GM21367 (cell line): Measurements from ENCODE around the gene NPAS4.
"Not testable (repeated sequence)": the region's sequence is repeated elsewhere in the genome, so short reads cannot be mapped to it uniquely, and the experiment has no call there.

Source experiments
- ATAC-seq: cut with Tn5 transposase; IDR thresholded peaks from one replicate; pipeline ENCODE4 v1.9.1; 2021; ENCODE audit not compliant: unreplicated experiment

Gene NPAS4

DNA sequence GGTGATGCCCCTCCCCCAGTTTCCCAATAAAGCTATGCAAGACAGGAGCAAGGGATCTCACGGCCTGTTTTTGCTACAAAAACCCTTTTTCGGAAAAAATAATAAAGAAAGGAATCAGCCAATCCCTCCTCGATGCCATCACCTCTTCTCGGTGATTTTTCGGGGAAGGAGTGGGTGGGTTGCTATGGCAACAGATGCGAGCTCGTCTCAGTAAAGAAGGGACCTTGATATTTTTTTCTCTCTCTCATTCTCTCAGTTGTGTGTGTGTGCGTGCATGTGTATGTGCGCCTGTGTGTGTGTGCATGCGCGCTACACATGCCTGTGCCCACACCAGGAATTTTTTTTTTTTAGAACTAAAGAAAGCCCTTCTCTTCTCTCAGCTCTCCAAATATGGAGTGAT, 3.8 kb upstream of the NPAS4 start:
- ATAC-seq = no peak

DNA sequence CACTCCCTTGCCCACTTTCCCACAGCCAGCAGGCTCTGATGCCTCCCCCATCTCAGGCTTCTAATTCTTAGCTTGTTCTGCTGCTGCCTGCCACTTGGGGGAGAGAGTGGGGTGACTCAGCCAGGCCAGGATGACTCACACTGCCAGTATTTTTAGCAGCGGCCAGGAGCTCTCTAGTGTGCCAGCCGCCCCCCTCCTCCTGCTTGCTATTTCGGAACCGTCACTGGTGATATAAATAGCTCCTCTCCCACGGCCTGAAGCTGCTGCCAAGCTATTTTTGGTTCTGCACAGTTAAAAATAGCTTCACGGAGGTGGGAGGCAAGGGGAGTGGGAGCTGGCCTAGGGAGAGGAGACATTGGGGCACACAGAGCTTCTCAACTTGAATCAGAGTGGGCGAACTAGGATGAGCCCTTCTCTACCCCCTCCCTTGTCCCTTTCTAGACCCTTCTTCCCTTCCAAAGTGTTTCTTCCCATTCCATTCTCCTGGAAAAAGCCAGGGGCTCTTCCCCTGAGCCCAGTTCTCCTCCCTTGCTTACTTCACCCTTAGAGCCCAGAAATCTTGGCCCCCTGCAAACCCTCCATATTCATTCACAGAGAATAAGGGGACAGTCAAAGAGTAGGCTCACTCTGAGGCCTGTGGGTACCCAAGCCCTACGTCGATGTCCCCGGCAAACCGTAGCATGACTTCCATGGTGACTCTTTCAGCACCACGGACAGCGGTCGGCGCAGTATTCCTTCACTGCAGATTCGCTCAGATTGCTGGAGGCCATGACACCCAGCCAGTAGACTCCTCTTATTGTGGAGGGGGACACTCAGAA, 2.5 kb upstream of the NPAS4 start:
- ATAC-seq = no peak

- ATAC-seq = no peak
These were observed 1.9 kb upstream of the NPAS4 start for GRCh38 chr11:66418986-66419308.

- no peak for ATAC-seq
These were observed 1.0 kb upstream of the NPAS4 start for GRCh38 chr11:66419825-66420224.

DNA sequence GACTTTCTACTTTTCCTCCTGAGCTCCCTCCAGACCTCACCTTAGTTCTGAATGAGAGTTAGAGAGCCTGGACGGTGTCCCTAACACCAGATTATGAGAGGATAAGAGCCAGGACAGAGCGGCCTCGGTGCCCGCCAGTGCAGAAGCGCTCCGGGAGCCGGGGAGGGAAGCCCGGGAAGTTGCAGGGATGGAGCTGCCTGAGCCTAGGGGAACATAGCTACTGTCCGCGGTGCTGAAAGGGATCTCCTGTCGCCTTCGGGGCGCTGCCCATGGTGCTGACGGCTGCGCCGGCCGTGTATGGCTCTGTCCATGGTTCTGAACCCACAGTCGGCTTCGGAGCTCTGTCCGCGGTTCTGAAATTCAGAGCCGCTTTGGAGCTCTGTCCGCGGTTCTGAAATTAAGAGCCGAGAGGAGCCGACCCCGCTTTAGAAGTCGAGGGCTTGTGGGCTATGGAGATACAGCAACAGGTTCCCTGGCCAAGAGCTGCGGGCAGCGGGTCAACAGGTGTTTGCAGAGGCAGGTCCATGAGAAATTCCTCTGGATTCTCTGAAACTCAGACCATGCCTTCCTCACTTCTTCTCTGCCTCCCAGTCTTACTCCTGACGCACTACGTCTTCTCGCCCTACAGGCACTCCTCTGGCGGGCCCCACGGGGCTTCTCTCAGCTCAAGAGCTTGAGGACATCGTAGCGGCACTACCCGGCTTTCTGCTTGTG, 814 bp downstream of the NPAS4 start:
- no peak for ATAC-seq

DNA sequence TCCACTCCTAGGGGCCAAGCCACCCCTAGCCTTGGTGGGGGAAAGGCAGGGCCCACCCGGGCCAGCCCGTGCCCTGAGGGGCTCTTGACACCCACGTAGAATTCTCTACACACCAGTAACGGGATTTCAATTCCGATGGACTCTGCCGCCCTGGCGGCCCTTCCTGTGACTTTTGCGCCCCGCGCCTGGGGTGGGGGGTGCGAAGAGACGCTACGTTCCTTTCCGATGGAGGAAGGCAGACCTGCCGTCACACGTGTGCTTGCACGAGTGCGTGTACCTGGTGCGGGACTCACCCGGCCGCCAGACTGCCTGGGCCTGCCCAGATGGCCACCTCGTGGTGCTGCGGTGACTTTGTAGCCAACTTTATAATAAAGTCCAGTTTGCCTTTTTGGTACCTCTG, 5.5 kb downstream of the NPAS4 start:
- no peak for ATAC-seq

GRCh38 chr11:66428933-66429332, 8.1 kb downstream of the NPAS4 start:
- no peak for ATAC-seq

DNA sequence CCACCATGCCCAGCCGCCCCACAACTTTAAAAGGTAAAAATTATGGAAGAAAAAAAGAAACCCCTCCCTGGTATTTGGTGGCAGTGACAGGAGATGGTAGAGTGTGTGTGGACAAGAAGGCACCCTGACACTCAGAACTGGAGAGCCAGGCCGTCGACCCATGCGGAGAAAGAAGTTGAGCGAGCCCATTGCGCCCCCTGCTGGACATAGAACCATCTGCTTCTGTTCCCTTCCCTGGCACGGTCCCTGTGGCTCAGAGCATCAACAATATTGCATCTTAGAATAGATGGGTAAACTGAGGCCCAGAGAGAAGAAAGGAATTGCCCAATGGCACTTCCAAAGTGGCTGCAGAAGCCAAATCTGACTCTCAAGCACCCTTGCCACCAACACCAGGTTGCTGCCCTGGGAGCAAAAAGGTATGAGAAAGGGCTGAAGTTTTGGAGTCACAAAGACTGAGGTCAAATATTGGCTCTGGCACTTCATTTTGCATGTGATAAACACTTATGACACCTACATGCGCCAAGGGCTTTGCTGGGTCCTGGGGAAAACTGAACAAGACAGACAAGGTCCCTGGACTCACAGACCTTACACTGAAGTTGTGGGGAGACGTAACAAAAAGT, 9.3 kb downstream of the NPAS4 start:
- ATAC-seq = no peak

GRCh38 chr11:66431287-66431686, 10.5 kb downstream of the NPAS4 start:
- ATAC-seq = not testable (repeated sequence)

DNA sequence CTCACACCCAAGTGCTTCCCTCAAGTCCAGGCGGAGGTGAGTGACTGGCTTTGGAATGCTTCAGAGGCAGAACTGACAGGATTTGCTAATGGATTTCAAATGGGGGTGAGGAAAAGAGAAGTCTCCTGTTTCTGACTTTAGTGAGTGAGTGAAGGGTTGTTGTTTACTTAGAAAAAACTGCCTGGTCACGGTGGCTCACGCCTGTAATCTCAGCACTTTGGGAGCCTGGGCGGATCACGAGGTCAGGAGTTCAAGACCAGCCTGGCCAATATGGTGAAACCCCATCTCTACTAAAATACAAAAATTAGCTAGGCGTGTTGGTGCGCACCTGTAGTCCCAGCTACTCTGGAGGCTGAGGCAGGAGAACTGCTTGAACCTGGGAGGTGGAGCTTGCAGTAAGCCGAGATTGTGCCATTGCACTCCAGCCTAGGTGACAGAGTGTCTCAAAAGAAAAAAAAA, 11.1 kb downstream of the NPAS4 start:
- ATAC-seq = not testable (repeated sequence)

- ATAC-seq = no peak
These were observed 11.8 kb downstream of the NPAS4 start for GRCh38 chr11:66432597-66432996.

GRCh38 chr11:66437979-66438503, 17.2 kb downstream of the NPAS4 start:
- ATAC-seq = no peak

DNA sequence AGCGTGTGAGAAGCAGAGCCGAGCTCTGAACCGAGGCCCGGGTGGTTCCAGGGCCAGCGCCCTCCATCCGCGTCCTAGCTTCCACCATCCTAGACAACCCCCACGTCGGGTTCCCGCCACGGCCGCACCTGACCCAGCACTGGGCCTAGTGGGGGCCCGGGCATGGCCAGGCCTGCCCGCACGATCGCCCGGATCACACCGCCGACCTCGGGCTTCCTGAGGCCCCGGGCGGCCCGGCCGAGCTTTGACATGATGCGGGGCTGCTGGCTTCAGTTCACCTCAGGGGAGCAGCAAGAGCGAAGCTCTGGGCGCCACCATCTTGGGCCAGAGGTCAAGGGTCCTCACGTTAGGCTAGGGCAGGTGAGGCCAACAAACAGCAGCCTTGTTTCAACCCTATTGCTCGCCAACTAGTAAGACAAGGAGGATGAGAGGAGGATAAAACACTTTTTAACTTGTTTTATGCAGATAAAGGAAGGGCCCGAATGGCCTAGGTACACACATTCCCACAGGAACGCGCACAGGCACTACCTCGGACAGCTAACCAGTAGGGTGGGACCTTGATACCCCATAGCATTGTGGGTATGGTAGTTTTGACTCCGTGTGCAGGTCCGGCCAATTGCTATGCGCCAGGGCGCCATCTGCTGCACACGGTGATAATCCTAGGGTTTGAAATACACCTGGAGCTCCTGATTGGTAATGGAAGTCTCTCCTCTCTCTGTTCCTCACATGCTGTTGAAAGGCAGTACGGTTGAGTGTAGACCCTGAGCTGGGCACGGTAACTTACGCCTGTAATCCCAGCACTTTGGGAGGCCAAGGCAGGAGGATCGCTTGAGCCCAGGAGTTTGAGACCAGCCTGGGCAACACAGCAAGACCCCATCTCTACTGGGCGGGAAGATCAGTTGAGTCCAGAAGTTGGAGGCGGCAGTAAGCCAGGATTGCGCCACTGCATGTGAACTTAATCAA, 17.9 kb downstream of the NPAS4 start, which contains the start of gene MRPL11:
MRPL11 (minus strand) TSS at position 345 of the 963 bp plus-strand sequence; CDS start at position 251, 94 bp downstream.
- peak; percentile 82 for ATAC-seq

- ATAC-seq = not testable (repeated sequence)
These were observed 19.5 kb downstream of the NPAS4 start for GRCh38 chr11:66440101-66440939.

- not testable (repeated sequence) for ATAC-seq
These were observed 20.1 kb downstream of the NPAS4 start for GRCh38 chr11:66440940-66441282.

DNA sequence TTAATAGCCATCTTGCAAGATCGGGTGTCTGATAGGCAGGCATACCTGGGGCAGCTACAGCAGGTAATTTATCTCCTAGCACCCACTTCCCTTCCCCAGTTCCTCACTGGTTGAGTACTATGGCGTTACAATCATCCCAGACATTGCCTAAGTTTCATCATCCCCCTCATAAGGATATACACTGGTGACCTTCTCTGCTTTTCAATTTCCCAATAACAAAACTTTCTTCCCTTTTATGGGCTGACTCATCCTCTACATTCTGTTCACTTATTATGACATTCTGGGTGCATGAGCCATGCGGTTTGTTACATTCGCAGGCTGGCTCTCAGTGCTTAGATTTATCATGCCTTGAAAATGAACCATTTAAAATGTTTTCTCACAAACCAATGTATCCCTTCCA, 22.8 kb downstream of the NPAS4 start:
- no peak for ATAC-seq

DNA sequence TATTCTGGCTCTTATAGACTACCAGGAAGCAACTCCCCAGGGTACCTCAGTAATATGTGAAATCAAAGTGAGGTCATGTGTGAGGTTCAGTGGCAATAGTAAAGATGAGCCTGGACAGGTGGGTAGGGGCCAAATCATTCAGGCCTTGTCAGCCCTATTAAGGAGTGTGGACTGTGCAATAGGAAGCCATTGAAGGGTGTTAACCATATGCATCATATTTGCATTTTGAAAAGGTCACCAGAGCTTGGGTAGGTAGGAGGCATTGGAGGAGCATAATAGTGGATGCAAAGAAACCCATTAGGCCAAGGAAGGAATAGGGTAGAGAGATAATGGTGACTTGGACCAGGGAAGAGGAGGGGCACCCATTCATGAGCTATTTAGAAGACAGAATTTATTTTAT, 26.2 kb downstream of the NPAS4 start:
- no peak for ATAC-seq

DNA sequence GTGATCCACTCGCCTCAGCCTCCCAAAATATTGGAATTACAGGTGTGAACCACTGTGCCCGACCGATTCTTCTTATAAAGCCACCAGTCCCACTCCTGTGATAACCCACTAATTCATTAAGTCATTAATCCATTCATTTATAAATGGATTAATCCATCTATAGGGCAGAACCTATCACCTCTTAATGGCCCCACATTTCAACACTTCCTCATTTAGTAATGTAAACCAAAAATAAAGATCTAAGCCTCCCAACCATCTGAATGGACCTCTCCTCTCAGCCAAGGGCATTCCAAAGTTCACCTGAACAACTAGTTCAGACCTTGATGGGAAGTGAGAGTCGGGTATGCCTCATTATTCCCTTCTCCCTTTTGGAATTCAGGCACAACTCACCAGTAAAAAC, 27.7 kb downstream of the NPAS4 start:
- no peak for ATAC-seq

DNA sequence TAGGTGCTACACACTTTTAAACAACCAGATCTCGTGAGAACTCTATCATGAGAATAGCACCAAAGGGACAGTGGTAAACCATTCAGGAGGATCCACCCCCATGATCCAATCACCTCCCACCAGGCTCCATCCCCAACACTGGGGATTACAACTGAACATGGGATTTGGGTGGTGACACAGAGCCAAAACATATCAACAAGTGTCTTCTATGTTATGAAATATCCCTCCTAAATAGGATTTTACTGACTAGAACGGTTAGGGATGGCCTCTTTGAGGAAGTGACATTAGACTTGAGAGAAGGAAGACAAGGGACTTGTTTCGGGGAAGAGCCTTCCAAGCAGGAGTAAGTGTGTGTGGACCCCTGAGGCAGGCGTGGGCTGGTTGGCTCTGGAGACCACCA, 29.7 kb downstream of the NPAS4 start:
- no peak for ATAC-seq

DNA sequence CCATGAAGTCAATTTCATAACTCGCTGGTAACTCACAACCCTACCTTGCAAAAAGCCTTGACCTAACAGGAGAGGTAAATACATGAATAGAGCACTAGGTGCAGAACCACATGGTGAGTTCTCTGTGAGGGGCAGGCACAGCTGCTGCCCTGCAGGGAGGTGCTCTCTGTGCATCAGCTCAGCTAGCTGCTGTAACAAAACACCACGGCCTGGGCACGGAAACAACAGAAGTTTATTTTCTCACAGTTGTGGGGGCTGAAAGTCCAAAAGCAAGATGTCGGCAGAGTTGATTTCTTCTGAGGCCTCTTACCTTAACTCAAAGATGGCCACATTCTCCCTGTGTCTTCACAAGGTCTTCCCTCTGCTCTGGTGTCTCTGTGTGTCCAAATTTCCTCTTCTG, 30.8 kb downstream of the NPAS4 start:
- ATAC-seq = no peak
